ENCODE measurements around the gene DOCK8.

DNA sequence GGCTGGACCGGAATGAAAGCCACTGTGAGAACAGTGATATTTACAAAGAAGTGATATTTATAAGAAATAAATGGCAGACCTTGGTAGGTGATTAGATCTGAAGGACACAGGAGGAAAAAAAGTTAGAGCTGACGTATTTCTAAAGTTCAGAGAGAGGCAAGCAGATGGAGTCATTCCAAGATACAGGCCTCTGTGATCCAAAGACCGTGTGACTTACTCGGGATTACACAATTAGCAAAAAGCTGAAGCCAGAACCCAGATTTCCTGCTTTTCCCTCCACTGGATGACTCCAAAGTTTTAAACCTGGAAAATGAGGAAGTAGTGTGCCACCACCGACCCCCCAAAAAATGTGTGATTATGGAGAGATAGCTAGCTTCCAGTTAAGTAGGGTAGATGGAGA lies 3.1 kb upstream of the DOCK8 start:
- TF ChIP-seq, protein P1, sequence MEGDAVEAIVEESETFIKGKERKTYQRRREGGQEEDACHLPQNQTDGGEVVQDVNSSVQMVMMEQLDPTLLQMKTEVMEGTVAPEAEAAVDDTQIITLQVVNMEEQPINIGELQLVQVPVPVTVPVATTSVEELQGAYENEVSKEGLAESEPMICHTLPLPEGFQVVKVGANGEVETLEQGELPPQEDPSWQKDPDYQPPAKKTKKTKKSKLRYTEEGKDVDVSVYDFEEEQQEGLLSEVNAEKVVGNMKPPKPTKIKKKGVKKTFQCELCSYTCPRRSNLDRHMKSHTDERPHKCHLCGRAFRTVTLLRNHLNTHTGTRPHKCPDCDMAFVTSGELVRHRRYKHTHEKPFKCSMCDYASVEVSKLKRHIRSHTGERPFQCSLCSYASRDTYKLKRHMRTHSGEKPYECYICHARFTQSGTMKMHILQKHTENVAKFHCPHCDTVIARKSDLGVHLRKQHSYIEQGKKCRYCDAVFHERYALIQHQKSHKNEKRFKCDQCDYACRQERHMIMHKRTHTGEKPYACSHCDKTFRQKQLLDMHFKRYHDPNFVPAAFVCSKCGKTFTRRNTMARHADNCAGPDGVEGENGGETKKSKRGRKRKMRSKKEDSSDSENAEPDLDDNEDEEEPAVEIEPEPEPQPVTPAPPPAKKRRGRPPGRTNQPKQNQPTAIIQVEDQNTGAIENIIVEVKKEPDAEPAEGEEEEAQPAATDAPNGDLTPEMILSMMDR (IDR thresholded peaks at IDR 0.05; ENCODE audit: low read length): no peak
- TF ChIP-seq EZH2 (IDR thresholded peaks at IDR 0.05; ENCODE audit: borderline replicate concordance, low read length): no peak

Measured in OCI-LY1 (cell line).